NB4 (cell line): ENCODE results near the gene GNAO1.
"Not testable (repeated sequence)": the region's sequence is repeated elsewhere in the genome, so short reads cannot be mapped to it uniquely, and the experiment has no call there.

Experiments
- DNase-seq: peaks from one replicate; pipeline ENCODE4 v3.0.0; 2010; ENCODE audit warnings: low read depth
- H3K4me3 ChIP-seq: one replicate; pipeline ENCODE4 v1.5.1; 2011; ENCODE audit warnings: mild to moderate bottlenecking, low read depth, low read length, moderate library complexity
- MYC ChIP-seq: IDR thresholded peaks from 2 replicates; pipeline ENCODE4 v1.6.1; 2011; ENCODE audit warnings: low read depth, low read length
- POLR2A ChIP-seq: IDR thresholded peaks from 2 replicates; pipeline ENCODE4 v1.6.1; 2011; ENCODE audit warnings: mild to moderate bottlenecking; ENCODE audit not compliant: insufficient read length; ENCODE audit errors: extremely low read depth
- TF ChIP-seq, protein P1 (sequence below): IDR thresholded peaks from one replicate; pipeline ENCODE4 v1.5.1; 2012; ENCODE audit warnings: low read depth, low read length
- TF ChIP-seq, protein P2 (sequence below): IDR thresholded peaks from 2 replicates; pipeline ENCODE4 v1.6.1; 2011; ENCODE audit warnings: low read depth, low read length

GNAO1 gene

DNA sequence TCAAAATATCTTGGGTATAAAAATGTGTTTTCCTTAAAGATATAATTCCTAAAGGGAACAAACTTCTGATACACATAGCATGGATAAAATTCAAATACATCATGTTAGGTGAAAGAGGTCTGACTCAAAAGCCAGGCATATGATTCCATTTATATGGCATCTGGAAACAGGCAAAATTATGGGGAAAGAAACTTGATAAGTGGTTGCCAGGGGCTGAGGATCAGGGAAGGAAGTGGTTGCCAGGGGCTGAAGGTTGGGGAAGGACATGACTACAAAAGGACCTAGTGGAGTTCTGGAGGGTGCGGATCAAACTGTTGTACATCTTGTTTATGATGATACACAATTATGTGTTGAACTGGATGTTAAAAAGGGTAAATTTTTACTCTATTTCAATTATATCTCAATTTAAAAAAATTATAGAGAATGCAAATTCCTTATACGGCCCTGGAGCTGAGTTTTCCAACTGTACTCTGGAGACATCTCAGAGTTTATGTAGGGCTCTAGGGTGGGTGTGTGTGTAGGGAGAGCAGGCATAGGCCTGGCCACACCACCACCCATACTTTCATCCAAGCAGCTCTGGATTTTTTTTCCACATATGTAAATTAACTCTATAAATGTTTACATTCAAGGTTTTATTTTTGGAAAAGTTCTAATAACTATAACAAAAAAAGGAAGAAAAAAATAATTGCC, 179.0 kb downstream of the GNAO1 start:
- H3K4me3 ChIP-seq = no peak overlapping the region
- TF ChIP-seq POLR2A (no peak), MYC (no peak)
- TF ChIP-seq, protein P1, sequence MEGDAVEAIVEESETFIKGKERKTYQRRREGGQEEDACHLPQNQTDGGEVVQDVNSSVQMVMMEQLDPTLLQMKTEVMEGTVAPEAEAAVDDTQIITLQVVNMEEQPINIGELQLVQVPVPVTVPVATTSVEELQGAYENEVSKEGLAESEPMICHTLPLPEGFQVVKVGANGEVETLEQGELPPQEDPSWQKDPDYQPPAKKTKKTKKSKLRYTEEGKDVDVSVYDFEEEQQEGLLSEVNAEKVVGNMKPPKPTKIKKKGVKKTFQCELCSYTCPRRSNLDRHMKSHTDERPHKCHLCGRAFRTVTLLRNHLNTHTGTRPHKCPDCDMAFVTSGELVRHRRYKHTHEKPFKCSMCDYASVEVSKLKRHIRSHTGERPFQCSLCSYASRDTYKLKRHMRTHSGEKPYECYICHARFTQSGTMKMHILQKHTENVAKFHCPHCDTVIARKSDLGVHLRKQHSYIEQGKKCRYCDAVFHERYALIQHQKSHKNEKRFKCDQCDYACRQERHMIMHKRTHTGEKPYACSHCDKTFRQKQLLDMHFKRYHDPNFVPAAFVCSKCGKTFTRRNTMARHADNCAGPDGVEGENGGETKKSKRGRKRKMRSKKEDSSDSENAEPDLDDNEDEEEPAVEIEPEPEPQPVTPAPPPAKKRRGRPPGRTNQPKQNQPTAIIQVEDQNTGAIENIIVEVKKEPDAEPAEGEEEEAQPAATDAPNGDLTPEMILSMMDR = no peak
- TF ChIP-seq, protein P2, sequence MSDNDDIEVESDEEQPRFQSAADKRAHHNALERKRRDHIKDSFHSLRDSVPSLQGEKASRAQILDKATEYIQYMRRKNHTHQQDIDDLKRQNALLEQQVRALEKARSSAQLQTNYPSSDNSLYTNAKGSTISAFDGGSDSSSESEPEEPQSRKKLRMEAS = no peak
- no peak for DNase-seq

DNA sequence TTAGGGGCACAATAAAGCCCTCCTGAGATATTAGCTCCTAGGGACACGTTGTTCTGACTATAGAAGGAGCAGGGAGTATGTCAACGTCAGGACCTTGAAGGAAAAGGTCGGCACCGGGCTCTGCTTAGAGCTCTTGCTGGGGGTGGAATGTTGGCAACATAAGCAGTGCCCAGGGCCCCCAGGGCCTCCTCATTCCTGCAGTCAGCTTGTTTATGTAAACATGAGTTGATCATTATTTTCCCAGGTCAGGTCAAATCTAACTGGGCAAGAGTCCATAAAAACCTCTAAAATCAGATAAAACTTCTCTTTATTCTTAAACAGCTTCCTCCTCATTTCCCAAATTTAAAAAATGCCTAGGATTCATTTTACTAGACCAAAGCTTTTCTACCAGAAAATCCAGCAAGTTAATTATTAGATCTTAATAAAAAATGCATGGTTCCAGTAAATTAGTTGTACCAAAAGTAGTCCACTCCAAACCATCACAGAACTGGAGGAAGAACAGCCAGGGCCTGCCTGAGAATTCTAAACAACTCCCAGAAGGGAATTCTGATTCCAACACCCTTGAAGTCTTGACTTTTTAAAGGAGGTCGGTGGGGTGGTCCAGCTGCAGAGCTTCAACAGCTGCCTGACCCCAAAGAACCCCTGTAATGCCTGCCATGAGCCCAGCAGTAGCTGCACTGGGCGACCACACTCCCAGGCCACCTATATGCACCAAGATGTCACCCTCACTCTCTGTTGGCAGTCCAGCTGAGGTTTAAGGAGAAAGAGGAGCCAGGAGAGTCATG, 179.8 kb downstream of the GNAO1 start:
- DNase-seq = no peak
- TF ChIP-seq, protein P2 = no peak
- TF ChIP-seq POLR2A (no peak), MYC (no peak)
- TF ChIP-seq, protein P1 = no peak
- no peak overlapping the region for H3K4me3 ChIP-seq

DNA sequence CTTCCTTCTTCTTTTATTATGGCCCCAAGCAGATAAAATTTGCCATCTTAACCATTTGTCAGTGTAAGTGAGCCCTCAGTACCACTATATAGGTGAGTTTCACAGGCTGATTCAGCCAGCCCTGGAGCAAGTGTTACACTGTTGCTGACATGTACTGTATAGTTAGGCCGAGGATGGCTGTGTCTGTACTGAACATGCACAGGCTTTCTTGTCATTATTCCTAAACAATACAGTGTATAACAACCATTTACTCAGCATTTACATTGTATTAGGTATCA, 180.3 kb downstream of the GNAO1 start:
- TF ChIP-seq, protein P2 = no peak
- TF ChIP-seq, protein P1 = no peak
- TF ChIP-seq MYC = no peak
- TF ChIP-seq POLR2A = no peak
- no peak for DNase-seq

DNA sequence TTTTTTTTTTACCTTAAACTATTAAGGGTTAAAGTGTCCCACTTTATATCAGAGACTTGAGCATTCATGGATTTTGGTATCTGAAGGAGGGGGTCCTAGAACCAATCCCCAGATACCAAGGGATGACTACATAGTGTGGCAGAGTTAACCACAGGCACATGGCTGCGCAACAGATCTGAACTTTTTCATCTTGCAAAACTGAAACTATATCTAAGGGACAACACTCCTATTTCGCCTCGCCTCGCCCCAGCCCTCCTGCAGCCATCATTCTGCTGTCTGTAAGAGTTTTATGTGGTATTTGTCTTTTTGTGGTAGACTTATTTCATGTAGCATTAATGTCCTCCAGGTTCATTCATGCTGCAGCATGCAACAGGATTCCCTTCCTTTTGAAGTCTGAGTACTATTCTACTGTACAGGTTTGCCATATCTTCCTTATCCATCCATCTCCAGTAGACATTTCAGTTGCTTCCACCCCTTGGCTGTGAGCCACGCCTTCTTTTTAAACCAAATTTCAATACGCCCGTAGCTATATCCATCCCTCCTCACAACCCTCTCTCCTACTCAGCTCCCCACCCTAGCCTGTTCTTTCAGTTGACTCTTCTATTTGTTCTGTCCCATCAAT, 180.8 kb downstream of the GNAO1 start:
- TF ChIP-seq, protein P1 = no peak
- no peak for DNase-seq

More for the DNA sequence above, 180.3 kb downstream of the GNAO1 start:
- no peak overlapping the region for H3K4me3 ChIP-seq

DNA sequence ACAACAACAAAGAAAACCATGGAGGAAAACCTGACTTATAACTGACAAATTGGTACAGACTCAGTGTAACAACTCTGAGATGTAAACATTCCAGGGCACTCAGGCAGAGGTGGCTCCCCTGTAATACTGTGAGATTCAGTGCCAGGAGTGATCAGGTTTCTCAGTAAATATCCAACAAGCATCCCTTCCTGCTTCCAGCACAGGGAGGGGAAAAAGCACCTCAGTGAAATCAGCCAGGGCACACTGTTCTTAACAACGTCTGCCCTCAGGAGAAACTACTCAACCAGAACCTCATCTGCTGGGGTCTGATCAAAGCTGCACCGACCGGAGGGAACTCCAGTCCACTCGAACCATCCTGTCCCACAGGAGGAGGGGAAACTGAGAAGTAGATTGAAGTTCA, 181.7 kb downstream of the GNAO1 start:
- TF ChIP-seq, protein P1 = no peak
- TF ChIP-seq, protein P2 = no peak
- TF ChIP-seq MYC (no peak), POLR2A (no peak)

More for the DNA sequence above, 180.8 kb downstream of the GNAO1 start:
- no peak overlapping the region for H3K4me3 ChIP-seq

DNA sequence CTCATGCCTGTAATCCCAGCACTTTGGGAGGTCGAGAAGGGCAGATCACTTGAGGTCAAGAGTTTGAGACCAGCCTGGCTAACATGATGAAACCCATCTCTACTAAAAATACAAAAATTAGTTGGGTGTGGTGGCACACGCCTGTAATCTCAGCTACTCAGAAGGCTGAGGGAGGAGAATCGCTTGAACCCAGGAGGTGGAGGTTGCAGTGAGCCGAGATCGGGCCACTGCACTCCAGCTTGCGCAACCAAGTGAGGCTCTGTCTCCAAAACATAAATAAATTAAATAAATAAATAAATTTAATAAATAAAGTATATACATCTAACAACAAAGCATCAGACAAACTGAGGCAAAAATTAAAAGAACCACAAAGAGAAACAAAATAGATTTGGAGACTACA, 184.5 kb downstream of the GNAO1 start:
- DNase-seq, H3K4me3 ChIP-seq: not testable (repeated sequence)

More for the DNA sequence above, 181.7 kb downstream of the GNAO1 start:
- H3K4me3 ChIP-seq = no peak overlapping the region
- no peak for DNase-seq

DNA sequence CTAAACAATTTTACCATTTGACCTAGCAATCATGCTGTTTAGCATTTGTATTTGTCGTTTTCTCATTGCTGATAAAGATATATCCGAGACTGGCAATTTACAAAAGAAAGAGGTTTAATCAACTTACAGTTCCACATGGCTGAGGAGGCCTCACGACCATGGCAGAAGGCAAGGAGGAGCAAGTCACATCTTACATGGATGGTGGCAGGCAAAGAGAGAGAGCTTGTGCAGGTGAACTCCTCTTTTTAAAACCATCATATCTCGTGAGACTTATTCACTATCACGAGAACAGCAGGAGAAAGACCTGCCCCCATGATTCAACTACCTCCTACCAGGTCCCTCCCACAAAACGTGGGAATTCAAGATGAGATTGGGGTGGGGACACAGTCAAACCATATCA, 187.8 kb downstream of the GNAO1 start:
- not testable (repeated sequence) for DNase-seq, H3K4me3 ChIP-seq

DNA sequence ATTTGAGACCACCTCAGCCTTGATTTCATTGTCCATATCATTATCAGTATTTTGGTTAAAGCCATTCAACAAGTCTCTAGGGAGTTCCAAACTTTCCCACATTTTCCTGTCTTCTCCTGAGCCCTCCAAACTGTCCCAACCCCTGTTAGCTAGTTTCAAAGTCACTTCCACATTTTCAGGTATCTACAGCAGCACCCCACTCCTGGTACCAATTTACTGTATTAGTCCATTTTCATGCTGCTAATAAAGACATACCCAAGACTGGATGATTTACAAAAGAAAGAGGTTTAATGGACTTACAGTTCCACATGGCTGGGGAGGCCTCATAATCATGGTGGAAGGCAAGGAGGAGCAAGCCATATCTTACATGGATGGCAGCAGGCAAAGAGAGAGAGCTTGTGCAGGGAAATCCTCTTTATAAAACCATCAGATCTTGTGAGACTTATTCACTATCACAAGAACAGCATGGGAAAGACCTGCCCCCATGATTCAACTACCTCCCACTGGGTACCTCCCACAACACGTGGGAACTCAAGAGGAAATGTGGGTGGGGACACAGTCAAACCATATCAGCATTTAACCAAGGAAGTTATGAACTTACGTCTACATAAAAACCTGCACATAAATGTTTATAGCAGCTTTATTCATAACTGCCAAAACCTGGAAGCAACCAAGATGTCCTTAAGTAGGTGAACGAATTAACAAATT, 189.6 kb downstream of the GNAO1 start:
- DNase-seq, H3K4me3 ChIP-seq: not testable (repeated sequence)
